Lower leg skin (tissue), 4 donors: Measurements from ENCODE around the gene CEND1. TPM values are rescaled to one million over a fixed set of nuclear protein-coding genes. Genes with fewer than 3 reads are reported as not detected.

Experiments
- DNase-seq, 2 donors: peaks; one replicate each; pipeline ENCODE4 v3.0.0-alpha.2; 2019; ENCODE audit warnings: low spot score in 2 of 2
- H3K4me3 ChIP-seq: fragments of 200-600 bp; sonication (generic); 2 replicates; pipeline ENCODE4 v1.5.1; 2017; ENCODE audit warnings: mild to moderate bottlenecking, low read depth; ENCODE audit not compliant: poor library complexity, severe bottlenecking
- CTCF ChIP-seq, 3 donors: fragments of 450-650 bp; IDR thresholded peaks; one replicate each; pipeline ENCODE4 v1.5.1; 2016; ENCODE audit warnings: antibody characterized with exemption in 3 of 3, mild to moderate bottlenecking in 3 of 3, moderate library complexity in 2 of 3
- POLR2A ChIP-seq, 2 donors: fragments of 450-650 bp; IDR thresholded peaks; one replicate each; pipeline ENCODE4 v1.6.1; 2016 to 2017; ENCODE audit warnings: antibody characterized with exemption in 2 of 2, mild to moderate bottlenecking in 1 of 2, moderate library complexity in 1 of 2
- WGBS, 2 donors: methylation state at CpG; one replicate each; pipeline ENCODE4 v1.1.5; 2018; 5-methylcytosine and 5-hydroxymethylcytosine counted together
- intact Hi-C: fragments of 100-400 bp; cut with DNase I; formaldehyde crosslinking; loops from one replicate; pipeline ENCODE4 v1.15.0; 2023; ENCODE audit warnings: low total_unique reads
- total RNA-seq, 4 donors: library from RNA; depleted of rRNA; stranded (reverse); fragments of >200 nt; gene quantifications; one replicate each; pipeline ENCODE4 v1.1.0, GENCODE V29; 2016

The CEND1 gene
- total RNA-seq, 4 donors from 2014 or later, result not detected

DNA sequence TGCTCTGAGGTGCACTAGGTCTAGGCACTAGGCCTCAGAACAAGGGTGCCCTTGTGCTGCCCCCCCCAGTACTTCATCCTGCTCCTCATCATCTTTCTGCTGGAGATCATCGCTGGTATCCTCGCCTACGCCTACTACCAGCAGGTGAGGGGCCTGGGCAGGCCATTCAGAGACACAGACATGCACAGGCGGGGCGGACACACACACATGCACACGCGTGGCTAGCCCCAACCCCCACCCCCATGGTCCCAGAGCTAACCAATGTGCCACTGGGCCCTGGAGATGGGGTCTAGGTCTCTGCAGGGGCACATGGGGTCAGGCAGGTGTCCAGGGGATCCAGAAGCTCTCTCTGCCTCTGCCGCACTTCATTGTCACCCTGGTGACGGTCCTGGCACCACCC, 46.8 kb upstream of the CEND1 start:
- H3K4me3 ChIP-seq, result no peak overlapping the region
- 77 to 80% methylated on average over 9 of the region's 9 CpGs for WGBS, 2 donors
- intact Hi-C loops, result no loop called here
- TF ChIP-seq CTCF (IDR thresholded peaks at IDR 0.05), result no peak
- no peak for TF ChIP-seq POLR2A (IDR thresholded peaks at IDR 0.05)
- DNase-seq, result no peak

GRCh38 chr11:836274-836673, 46.4 kb upstream of the CEND1 start:
- H3K4me3 ChIP-seq, result no peak overlapping the region
- TF ChIP-seq POLR2A (IDR thresholded peaks at IDR 0.05) (no peak), CTCF (IDR thresholded peaks at IDR 0.05) (no peak)
- no peak for DNase-seq
- intact Hi-C loops, result no loop called here
- 84 to 96% methylated on average over 10 to 11 of the region's 14 CpGs for WGBS, 2 donors

GRCh38 chr11:834371-835316, 44.8 kb upstream of the CEND1 start:
- 11 to 24% methylated on average over 12 to 31 of the region's 31 CpGs for WGBS, 2 donors
- intact Hi-C loops, result no loop called here
- no peak for DNase-seq
- no peak overlapping the region for H3K4me3 ChIP-seq
- TF ChIP-seq CTCF (IDR thresholded peaks at IDR 0.05) (no peak), POLR2A (IDR thresholded peaks at IDR 0.05) (no peak)

GRCh38 chr11:833849-834311, 44.0 kb upstream of the CEND1 start:
- intact Hi-C loops, result no loop called here
- H3K4me3 ChIP-seq, result peak overlapping the region; percentile 55
- 22 to 26% methylated on average over 9 of the region's 9 CpGs for WGBS, 2 donors
- TF ChIP-seq POLR2A (IDR thresholded peaks at IDR 0.05), result no peak
- no peak for TF ChIP-seq CTCF (IDR thresholded peaks at IDR 0.05)
- no peak for DNase-seq

- peak overlapping the region; percentile 55 for H3K4me3 ChIP-seq
- TF ChIP-seq POLR2A (IDR thresholded peaks at IDR 0.05) (no peak), CTCF (IDR thresholded peaks at IDR 0.05) (no peak)
- DNase-seq, result peak in 1 of 2 donors; percentile 93
- intact Hi-C loops, result no loop called here
- 0 to 2% methylated on average over 5 to 8 of the region's 55 CpGs for WGBS, 2 donors
These were observed 43.4 kb upstream of the CEND1 start for GRCh38 chr11:833114-833791.
